ENCODE measurements around the gene TAF7L. TPM values are rescaled to one million over a fixed set of nuclear protein-coding genes. Genes with fewer than 3 reads are reported as not detected.

Gene TAF7L
- total RNA-seq, result not detected

GRCh38 chrX:101290957-101291603 is at the start of gene TAF7L:
Gene TAF7L (minus strand): TSS chrX:101291334. CDS start chrX:101287543, 3,791 bp downstream.

GRCh38 chrX:101219116-101219863 is 71.8 kb downstream of the TAF7L start, which contains the start of gene DRP2:
Gene DRP2 (plus strand): TSS chrX:101219786. CDS start chrX:101231648, 11,862 bp downstream.

Other genes starting within 250 kb of the TAF7L start
- 14.6 TPM for gene TRMT2B, start 239.2 kb downstream of the TAF7L start, total RNA-seq
- 24.5 TPM for gene TMEM35A, start 212.5 kb downstream of the TAF7L start, total RNA-seq
- 8.2 TPM for gene CENPI, start 193.1 kb downstream of the TAF7L start, total RNA-seq
- gene DRP2, start 71.5 kb downstream of the TAF7L start, total RNA-seq, result 3.7 TPM
- gene TIMM8A, start 57.4 kb upstream of the TAF7L start, total RNA-seq, result 8.2 TPM
- gene BTK, start 94.9 kb upstream of the TAF7L start, total RNA-seq, result 3.1 TPM
- 934 TPM for gene RPL36A, start 99.7 kb upstream of the TAF7L start, total RNA-seq
- gene GLA, start 116.6 kb upstream of the TAF7L start, total RNA-seq, result 18.7 TPM
- 86.1 TPM for gene HNRNPH2, start 116.9 kb upstream of the TAF7L start, total RNA-seq
- 23.3 TPM for gene ARMCX4, start 194.1 kb upstream of the TAF7L start, total RNA-seq

All from camera-type eye (tissue), 1 donor.